GM19455 (cell line): ENCODE data around the gene RAPGEF6.
"Not testable (repeated sequence)": the region's sequence is repeated elsewhere in the genome, so short reads cannot be mapped to it uniquely, and the experiment has no call there.

Experiments
- ATAC-seq: cut with Tn5 transposase; IDR thresholded peaks from one replicate; pipeline ENCODE4 v1.9.1; 2021; ENCODE audit not compliant: unreplicated experiment

Gene RAPGEF6, protein sequence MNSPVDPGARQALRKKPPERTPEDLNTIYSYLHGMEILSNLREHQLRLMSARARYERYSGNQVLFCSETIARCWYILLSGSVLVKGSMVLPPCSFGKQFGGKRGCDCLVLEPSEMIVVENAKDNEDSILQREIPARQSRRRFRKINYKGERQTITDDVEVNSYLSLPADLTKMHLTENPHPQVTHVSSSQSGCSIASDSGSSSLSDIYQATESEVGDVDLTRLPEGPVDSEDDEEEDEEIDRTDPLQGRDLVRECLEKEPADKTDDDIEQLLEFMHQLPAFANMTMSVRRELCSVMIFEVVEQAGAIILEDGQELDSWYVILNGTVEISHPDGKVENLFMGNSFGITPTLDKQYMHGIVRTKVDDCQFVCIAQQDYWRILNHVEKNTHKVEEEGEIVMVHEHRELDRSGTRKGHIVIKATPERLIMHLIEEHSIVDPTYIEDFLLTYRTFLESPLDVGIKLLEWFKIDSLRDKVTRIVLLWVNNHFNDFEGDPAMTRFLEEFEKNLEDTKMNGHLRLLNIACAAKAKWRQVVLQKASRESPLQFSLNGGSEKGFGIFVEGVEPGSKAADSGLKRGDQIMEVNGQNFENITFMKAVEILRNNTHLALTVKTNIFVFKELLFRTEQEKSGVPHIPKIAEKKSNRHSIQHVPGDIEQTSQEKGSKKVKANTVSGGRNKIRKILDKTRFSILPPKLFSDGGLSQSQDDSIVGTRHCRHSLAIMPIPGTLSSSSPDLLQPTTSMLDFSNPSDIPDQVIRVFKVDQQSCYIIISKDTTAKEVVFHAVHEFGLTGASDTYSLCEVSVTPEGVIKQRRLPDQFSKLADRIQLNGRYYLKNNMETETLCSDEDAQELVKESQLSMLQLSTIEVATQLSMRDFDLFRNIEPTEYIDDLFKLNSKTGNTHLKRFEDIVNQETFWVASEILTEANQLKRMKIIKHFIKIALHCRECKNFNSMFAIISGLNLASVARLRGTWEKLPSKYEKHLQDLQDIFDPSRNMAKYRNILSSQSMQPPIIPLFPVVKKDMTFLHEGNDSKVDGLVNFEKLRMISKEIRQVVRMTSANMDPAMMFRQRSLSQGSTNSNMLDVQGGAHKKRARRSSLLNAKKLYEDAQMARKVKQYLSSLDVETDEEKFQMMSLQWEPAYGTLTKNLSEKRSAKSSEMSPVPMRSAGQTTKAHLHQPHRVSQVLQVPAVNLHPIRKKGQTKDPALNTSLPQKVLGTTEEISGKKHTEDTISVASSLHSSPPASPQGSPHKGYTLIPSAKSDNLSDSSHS (N-terminal part only)

DNA sequence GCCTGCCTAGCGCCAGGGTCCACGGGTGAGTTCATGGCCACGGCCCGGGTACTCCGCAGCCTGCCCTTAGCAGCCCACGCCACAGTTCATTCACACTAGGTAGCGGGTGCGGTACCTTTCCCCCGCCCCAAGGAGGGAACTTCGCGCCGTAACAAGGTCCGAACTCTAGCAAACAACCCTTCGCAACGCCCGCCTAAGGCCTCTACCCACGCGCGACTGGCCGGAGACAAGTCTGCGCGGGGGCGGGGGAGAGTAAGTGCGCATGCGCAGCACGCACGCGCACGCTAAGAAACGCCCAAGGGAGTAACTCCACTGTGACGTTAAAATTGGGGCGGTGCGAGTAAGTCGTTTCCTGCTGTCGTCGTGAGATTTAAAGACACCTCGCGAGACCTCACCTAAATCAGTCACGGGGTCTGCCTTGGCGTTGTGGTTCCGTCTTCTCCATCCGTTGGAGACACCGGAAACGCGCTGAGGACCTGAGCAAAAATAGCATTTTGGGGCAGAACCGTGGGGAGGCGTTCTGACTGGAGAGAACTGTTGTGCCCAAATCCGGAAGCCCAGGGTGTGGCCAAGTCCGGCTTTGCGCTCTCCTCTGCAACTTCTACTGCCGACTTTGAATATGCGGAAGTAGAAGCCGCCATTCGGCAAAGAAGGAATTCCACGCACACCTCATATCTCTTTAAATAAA lies at the start of gene RAPGEF6:
RAPGEF6 (minus strand) TSS at position 234 of the 688 bp plus-strand sequence; CDS start at position 35, 199 bp downstream.
- ATAC-seq, result peak; percentile 89

DNA sequence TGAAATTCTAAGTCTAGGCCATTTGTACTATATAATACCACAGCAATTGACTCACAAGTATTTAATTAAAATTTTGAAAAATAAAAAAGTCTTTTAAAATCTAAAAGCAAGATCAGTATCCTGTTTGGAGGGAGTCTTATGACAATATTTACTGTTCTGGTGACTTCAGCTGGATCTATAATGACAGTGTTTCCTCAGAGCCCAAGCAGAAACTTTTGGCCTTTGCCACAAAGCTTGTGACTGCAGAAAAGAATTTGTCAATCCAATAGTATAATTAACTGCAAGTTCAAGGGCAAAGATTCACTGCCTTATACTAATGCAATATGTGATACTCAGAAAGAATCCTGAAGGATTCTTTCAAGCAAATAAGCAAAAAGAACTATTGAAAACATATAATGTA lies 49.6 kb upstream of the RAPGEF6 start:
- ATAC-seq, result no peak

DNA sequence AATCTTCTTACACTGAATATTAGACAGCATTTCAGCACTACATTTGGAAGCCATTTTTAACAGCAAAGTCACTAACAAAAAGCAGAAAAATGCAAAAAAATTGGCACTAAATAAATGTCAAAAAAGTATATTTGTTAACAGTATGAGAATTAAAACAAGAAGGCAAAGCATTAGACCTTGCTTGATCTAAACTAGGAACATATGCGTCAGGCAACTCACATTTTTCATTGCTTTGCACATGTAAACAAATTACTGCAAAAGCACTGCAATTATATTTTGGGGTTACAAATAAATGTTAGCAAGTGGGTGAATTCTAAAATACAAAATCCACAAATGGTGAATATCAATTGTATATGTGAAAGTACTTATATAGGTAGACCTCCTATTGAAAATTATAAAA lies 49.0 kb upstream of the RAPGEF6 start:
- no peak for ATAC-seq

DNA sequence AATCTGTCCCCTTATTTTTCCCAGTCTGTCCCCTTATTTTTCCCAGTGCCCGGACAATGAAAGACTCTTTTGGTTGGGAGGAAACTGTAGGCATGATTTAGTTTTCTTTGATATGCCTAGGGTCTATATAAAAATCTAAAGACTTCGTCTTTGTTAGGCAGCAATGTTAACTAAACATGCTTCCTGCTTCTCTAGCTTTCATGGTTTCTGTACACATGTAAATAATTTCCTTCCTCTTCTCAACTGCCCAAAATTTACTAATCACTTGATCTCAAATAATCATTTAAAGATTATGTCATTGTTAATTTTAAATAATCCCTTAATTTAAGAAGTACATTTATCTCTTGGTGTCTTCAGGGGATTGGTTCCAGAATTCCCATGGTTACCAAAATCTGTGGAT lies 47.8 kb upstream of the RAPGEF6 start:
- no peak for ATAC-seq

DNA sequence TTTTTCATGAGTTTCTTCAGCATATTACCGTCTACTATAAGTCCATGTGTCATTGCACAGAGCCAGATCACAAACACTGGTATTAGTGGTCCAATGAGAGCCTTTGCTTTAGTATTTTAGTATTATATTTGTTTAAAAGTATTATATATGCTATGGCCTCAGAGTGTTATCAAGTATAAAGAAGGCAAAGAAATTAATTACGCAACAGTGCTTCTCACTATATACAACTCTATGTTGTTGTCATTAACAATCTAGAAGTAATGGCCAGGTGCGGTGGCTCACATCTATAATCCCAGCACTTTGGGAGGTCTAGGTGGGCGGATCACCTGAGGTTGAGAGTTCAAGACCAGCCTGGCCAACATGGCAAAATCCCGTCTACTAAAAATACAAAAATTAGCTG lies 47.1 kb upstream of the RAPGEF6 start:
- ATAC-seq, result no peak

DNA sequence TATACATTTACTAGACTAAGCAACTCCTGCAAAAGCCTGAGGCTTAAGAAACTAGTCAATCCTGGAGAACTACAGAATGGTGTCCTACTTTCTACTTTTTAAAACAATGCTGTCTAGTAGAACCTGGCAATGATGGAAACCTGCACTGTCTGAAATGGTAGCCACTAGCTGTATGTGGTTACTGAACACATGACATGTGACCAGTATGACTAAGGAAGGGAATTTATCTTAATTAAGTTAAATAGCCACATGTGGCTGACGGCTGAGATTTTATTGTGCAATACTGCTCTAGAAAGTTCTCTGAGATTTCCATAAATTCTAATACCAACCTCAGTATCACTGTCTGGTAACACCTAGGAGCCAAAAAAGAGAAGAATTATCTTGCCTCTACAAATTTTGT lies 44.9 kb upstream of the RAPGEF6 start:
- ATAC-seq, result no peak

DNA sequence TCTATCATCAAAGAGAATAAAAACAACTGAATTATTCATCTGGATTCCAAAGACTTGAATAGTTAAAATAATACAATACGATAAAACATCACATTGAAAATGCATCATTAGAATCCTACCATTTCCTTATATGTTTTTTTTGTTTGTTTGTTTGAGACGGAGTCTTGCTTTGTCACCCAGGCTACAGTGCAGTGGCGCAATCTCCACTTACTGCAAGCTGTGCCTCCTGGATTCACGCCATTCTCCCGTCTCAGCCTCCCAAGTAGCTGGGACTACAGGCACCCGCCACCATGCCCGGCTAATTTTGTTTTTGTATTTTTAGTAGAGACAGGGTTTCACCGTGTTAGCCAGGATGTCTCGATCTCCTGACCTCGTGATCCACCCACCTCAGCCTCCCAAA lies 43.2 kb upstream of the RAPGEF6 start:
- not testable (repeated sequence) for ATAC-seq

DNA sequence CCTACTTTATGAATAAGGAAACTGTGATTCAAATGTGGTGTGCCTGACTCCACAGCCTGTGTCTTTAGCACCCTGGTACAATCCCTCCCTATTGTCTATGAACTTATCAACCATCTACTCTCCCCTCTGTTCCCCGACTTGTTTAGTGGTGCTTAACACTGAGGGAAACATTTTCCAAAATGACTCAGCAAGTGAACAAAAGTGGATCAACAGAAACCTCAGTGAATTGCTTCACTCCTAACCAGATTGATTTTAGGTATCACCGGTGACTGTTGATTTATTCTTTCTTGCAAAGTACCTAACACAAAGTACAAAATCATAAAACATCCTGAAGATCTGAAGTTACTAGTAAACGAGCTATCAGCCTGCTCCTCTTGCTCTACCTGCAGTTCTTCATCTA lies 42.1 kb upstream of the RAPGEF6 start:
- ATAC-seq, result no peak

DNA sequence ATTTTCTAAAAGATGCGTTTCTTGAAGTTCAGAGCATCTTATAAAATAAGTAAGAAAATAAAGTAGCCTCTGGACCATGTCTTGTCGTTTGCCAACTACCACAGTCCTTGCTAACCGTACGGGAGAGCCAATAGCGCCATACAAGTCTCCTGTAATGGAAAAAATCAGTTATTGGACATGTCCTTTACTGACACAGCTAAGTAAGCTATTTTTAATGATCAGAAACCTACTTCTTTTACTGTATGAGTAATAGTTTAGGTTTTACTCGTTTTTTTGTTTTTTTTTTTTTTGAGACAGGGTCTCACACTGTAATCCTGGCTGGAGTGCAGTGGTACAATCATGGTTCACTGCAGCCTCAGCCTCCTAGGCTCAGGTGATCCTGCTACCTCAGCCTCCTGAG lies 37.7 kb upstream of the RAPGEF6 start:
- peak; percentile 33 for ATAC-seq

DNA sequence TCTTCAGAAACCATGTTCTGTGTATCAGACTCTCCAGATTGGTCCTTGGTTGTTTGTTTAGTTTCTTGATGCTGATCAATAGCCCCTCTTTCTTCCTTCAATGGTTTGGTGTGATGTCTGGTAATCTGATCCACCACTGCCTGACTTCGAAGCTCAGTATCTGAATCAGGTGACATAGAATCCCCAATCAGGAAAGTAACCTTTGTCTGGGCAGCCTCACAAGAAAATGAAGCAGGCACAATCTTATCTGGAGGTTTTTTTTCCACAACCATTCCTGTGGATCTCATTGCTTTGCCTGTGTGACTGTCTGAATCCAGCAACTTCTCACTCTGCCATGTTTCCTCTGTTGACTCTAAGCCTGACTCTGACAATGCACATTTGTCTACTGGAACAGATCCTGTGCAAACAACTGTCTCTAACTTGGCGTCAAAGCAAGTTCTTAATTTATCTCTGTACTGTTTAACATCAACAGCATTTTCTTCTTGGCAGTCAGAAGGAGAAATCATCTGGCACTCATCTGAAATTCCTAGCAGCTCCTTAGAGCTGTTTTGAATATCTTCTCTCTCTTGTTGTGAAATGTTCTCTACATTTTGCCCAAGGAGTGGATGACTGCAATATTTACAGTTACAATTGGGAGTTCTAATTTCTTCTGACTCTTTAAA lies 37.1 kb upstream of the RAPGEF6 start:
- ATAC-seq, result no peak

DNA sequence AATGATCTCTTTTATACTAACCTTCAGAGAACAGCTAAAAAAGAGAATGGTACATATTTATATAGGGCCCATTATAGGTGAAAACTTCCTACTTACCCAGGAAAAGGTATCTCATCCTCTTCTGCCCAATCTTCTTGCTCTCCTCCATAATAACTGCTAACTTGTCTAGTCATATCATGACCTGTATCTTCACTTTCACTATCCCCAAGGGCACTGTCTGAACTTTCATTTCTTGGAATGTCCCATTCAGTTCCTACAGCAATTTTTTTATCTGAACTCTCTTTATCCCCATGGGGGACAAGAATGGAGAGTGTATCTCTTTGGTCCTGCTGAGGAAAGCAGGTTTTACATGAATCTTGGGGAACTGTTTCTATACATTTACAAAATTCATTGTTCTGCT lies 36.4 kb upstream of the RAPGEF6 start:
- ATAC-seq, result no peak

DNA sequence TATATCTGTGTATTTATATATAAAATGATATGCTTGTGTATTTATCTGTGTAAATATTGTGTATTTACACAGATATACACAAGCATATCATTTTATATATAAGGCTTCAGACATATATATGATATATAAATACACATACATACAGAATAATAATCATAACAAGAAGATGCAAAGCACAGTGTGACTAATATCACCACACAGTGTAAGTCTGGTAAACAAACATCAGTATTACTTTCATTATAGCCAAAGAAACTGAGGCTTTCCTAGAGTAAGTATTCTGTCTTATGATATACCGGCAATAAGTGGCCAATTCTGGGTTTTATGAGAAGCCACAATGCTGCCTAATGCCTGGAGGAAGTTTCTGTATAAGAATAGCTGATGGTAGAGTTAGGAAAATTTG lies 29.9 kb upstream of the RAPGEF6 start:
- ATAC-seq, result no peak

DNA sequence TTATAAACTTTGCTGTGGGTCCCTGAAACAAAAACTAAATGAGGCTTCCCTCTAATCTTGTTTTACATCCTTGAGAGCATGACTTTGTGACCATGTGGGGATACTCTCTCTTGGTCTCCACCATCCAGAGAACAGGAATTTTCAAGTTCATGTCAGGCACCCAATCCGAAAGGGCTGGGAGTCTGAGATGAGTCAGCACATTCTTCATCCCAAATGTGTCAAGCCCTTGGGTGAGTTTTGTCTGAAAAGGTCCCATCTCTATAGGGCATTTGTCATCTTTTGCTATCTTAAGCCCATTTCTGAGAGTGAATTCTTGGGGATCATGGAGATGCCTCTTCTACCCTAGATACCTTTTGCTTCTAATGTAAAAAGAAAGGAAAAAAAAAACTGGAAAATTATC lies 26.9 kb upstream of the RAPGEF6 start:
- no peak for ATAC-seq

DNA sequence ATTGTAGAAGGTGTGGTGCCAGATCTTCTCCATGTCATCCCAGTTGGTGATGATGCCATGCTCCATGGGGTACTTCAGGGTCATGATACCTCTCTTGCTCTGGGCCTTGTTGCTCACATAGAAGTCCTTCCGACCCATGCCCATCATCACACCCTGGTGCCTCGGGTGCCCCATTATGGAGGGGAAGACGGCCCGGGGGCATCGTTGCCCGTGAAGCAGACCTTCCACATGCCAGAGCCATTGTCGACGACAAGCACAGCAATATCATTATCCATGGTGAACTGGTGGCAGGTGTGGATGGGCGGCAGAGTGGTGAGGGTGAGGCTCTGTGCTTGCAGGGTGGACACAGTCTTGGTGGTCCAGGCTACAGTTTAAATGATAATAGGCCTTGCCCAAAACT lies 24.8 kb upstream of the RAPGEF6 start:
- ATAC-seq, result no peak

DNA sequence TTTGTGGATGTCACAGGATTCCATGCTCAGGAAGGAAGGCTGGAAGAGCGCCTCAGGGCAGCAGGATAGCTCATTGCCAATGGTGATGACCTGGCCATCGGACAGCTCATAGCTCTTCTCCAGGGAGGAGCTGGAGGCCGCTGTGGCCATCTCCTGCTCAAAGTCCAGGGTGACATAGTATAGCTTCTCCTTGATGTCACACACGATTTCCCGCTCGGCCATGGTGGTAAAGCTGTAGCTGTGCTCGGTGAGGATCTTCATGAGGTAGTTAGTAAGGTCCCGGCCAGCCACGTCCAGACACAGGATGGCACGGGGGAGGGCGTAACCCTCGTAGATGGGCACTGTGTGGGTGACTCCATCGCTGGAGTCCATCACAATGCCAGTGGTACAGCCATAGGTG lies 24.3 kb upstream of the RAPGEF6 start:
- ATAC-seq, result no peak

DNA sequence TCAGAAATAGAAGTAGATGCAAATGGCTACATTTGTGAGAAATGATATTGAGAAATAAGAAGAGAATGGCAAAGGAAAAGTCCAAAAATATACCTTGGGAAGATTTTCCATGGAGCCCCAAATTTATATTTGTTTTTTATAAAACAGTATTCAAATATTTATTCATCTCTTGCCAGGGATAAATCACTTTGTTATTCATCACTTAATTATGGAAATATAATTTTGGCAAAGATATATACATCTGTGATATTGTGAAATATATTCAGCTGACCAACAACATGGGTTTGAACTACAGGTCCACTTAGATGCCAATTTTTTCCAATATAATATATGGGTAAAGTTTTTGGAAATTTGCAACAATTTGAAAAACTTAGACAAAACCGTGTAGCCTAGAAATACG lies 19.7 kb upstream of the RAPGEF6 start:
- no peak for ATAC-seq

DNA sequence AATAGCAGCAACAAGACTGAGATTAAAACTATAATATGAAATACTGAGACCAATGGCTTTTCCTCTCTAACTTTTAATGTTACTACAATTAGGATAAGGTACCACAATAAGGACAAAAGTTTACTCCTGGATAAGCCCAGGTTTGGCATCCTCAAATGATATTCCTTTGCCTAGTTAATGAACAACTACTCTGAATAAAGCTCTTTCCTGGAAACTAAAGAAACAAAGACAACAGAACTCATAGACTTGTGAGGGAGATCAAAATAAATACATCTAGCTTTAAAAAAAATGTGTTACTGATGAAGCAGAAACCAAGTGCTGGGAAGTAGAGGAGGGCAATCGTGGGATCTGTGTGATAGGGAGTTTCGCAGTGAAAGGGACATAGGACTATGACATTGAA lies 19.3 kb upstream of the RAPGEF6 start:
- ATAC-seq, result no peak

DNA sequence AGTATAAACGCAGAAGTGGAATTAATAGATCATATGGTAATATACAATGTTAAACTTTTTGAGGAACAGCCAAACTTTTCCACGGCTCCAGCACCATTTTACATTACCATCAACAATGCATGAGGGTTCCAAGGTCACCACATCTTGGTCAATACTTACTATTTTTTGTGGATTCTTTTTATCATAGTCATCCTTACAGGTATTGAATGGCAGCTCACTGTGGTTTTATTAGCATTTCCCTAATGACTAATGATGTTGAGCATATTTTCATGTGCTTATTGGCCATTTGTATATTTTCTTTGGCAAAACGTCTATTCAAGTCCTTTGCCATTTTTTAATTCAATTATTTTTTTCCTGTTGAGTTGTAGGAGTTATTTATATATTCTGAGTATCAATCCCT lies 14.1 kb upstream of the RAPGEF6 start:
- no peak for ATAC-seq

DNA sequence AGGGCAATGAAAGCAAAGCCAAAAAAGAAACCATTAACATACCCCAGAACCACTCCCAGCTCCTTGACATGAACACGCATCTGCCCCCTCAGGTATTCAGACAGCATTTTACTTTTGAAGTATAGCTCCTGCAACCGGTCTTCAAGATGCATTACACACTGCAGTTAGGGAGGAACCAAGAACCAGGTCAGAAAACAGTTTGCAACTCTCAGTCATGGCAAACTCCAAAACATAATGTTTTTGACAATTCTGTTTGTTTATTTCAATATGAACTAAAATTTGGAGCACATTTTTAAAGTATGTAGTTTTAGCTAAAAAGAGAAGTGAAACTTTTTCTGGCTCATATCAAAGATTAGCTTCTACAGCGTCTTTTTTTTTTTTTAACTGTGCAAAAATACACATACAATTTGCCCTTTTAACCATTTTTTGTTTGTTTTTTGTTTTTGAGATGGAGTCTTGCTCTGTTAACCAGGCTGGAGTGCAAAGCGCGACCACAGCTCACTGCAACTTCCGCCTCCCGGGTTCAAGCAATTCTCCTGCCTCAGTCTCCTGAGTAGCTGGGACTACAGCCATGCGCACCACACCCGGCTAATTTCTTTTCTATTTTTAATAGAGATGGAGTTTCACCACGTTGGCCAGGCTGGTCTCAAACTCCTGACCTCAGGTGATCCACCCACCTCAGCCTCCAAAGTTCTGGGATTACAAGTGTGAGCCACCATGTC lies 12.2 kb upstream of the RAPGEF6 start:
- ATAC-seq, result peak; percentile 67

DNA sequence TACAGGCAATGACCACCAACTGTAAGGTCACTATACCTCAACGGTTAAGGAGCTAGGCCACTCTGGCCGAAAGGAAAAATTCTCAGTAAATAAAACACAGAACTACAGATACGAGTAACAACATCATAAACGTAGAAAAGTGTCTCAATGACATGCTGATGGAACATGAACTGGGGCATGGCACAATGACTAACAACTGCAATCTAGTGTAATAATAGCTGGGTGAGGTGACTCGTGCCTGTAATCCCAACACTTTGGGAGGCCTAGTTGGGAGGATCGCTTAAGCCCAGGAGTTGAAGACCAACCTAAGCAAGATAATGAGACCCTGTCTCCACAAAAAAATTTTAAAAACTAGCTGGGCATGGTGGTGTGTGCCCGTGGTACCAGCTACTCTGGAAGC lies 9.8 kb upstream of the RAPGEF6 start:
- ATAC-seq, result no peak
